Uterus (tissue), 2 donors: Measurements from ENCODE around the gene C5orf15.

Experiments used
- CTCF ChIP-seq, 4 experiments: fragments of 200-600 bp in 2 of 4; fragments of 450-650 bp in 2 of 4; sonication (generic) in 2 of 4; IDR thresholded peaks; one replicate each; pipeline ENCODE4 v1.5.1; 2016 to 2019; ENCODE audit warnings: antibody characterized with exemption in 4 of 4, mild to moderate bottlenecking in 2 of 4, moderate library complexity in 1 of 4
- POLR2A ChIP-seq, 2 donors: fragments of 450-650 bp; IDR thresholded peaks; one replicate each; pipeline ENCODE4 v1.6.1; 2016; ENCODE audit warnings: antibody characterized with exemption in 2 of 2, mild to moderate bottlenecking in 1 of 2, moderate library complexity in 1 of 2

- no peak for TF ChIP-seq CTCF (IDR thresholded peaks at IDR 0.05)
- no peak for TF ChIP-seq POLR2A (IDR thresholded peaks at IDR 0.05)
Measured at GRCh38 chr5:133935667-133935940, 32.8 kb downstream of the C5orf15 start.
